Bronchial epithelial cell (primary cell): Measurements from ENCODE around the gene CD164L2. TPM values are rescaled to one million over a fixed set of nuclear protein-coding genes. Genes with fewer than 3 reads are reported as not detected.

Experiments
- DNase-seq: peaks from one replicate; pipeline ENCODE4 v3.0.0-alpha.2; 2010; ENCODE audit warnings: low read depth
- FAIRE-seq: peaks from 2 replicates; lab custom pipeline; 2011; peaks lifted over from hg19 to GRCh38; lab: Jason Lieb, UNC
- H3K27me3 ChIP-seq: 2 replicates; pipeline ENCODE4 v1.5.1; 2011; ENCODE audit warnings: low read length; ENCODE audit not compliant: control insufficient read depth, insufficient read depth
- H3K36me3 ChIP-seq: 2 replicates; pipeline ENCODE4 v1.5.1; 2011; ENCODE audit warnings: low read length; ENCODE audit not compliant: control insufficient read depth, insufficient read depth
- H3K4me3 ChIP-seq: 2 replicates; pipeline ENCODE4 v1.5.1; 2011; ENCODE audit warnings: mild to moderate bottlenecking, low read depth, low read length, control low read depth
- CTCF ChIP-seq: IDR thresholded peaks from 2 replicates; pipeline ENCODE4 v1.5.1; 2011; ENCODE audit warnings: mild to moderate bottlenecking, moderate library complexity, low read length, control low read depth, inconsistent platforms; ENCODE audit not compliant: insufficient read depth, severe bottlenecking
- total RNA-seq: library from RNA; depleted of rRNA; stranded (reverse); fragments of >200 nt; gene quantifications from 2 replicates; pipeline ENCODE4 v1.2.1, GENCODE V29; 2014

The CD164L2 gene
- total RNA-seq, 1 donor from 2014 or later, result 1.1 TPM

DNA sequence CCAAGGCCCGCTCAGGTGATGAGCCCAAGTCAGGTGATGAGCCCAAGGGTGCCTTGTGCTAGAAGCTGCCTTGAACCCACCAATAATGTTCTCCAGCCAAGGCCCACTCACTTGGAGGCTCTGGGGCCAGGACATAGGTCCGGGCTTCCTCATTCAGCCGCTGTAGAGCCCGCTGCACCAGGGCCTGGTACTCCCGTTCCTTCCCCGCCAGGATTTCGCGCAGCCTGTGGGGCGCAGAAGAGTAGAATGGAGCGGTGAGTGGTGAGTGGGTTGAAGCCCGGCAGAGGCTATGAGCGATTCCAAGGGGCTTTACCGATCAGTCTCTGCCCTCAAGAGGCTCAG is 26.9 kb downstream of the CD164L2 start:
- FAIRE-seq (no peak), DNase-seq (no peak)
- TF ChIP-seq CTCF, result no peak
- Histone ChIP-seq H3K4me3 (no peak overlapping the region), H3K27me3 (no peaks in the 10 kb centered on the region), H3K36me3 (peaks cover 43% of the 10 kb centered on the region)

- no peak overlapping the region for H3K4me3 ChIP-seq
- DNase-seq (no peak), FAIRE-seq (peak; percentile 72)
- peaks cover 40% of the 10 kb centered on the region for H3K36me3 ChIP-seq
- H3K27me3 ChIP-seq, result no peaks in the 10 kb centered on the region
- no peak for TF ChIP-seq CTCF
Measured at GRCh38 chr1:27355683-27356082, 27.4 kb downstream of the CD164L2 start.

DNA sequence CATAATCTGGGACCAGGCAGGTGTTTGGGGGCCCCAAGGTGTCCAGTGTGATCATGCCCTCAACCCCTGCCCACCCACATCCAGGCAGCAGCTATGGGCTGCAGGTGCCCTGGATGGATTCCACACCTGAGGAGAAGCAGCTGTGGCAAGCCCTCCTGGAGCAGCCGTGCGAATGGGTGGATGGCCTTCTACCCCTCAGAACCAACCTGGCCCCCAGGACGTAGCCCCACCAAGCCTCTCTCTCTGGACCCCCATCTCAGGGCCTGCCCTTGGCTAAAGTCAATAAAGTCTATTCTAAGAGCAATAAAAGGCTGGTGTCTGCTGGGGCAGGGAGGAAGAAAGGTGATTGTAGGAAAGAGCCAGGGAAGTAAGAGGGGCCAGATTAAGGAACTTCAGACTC is 29.5 kb downstream of the CD164L2 start:
- DNase-seq (no peak), FAIRE-seq (no peak)
- no peak for TF ChIP-seq CTCF
- Histone ChIP-seq H3K4me3 (no peak overlapping the region), H3K36me3 (peaks cover 38% of the 10 kb centered on the region), H3K27me3 (no peaks in the 10 kb centered on the region)

GRCh38 chr1:27353166-27353565 is 30.0 kb downstream of the CD164L2 start:
- Histone ChIP-seq H3K4me3 (no peak overlapping the region), H3K36me3 (peaks cover 34% of the 10 kb centered on the region), H3K27me3 (no peaks in the 10 kb centered on the region)
- DNase-seq, result no peak
- TF ChIP-seq CTCF, result no peak
- no peak for FAIRE-seq

GRCh38 chr1:27351541-27352107 is 31.5 kb downstream of the CD164L2 start:
- peaks cover 27% of the 10 kb centered on the region for H3K36me3 ChIP-seq
- FAIRE-seq (peak; percentile 47), DNase-seq (no peak)
- H3K4me3 ChIP-seq, result no peak overlapping the region
- no peak for TF ChIP-seq CTCF
- no peaks in the 10 kb centered on the region for H3K27me3 ChIP-seq
